ENCODE results near the gene CKAP5. TPM values are rescaled to one million over a fixed set of nuclear protein-coding genes. Genes with fewer than 3 reads are reported as not detected.

CKAP5 gene
- total RNA-seq, 3 donors from 2014 or later (not counting 1 experiment from before 2014, with no cell fraction given) = 39.1 to 63.7 (median 46.3) TPM

DNA sequence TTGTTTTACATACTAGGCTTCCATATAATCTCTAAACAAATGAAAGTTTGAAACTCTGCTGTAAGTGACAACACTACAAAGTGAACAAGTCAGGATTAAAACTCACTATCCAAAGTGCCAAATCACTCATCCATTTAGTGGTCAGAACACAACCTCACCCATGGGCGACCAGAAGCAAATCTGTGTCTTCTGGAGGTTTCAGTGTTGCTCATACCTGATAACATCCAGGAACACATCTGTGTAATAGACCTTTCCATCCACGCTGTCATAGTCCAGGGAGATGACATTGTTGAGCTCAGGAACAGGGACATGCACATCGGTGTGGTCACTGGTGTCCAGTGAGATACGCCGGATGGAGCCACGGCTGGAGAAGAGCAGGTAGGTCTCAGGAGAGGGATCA is 28.5 kb upstream of the CKAP5 start:
- H3K4me3 Mint-ChIP-seq = no peak overlapping the region
- no peak for TF ChIP-seq CTCF (IDR thresholded peaks at IDR 0.05)
- H3K4me1 Mint-ChIP-seq = no peaks in the 10 kb centered on the region
- H3K9me3 ChIP-seq (ENCODE audit: control insufficient read depth, insufficient read depth, low read length) = no peaks in the 10 kb centered on the region
- WGBS (ENCODE audit: insufficient coverage) = 86% methylated on average over 6 of the region's 6 CpGs
- DNase-seq (no peak), ATAC-seq (no peak)
- no peak overlapping the region for H3K4me3 ChIP-seq (ENCODE audit: low read length)
- H3K27ac Mint-ChIP-seq = no peak overlapping the region
- no peaks in the 10 kb centered on the region for H3K36me3 ChIP-seq (ENCODE audit: control insufficient read depth, insufficient read depth, low read length)
- intact Hi-C loops (cut with micrococcal nuclease) = no loop called here
- H3K4me1 ChIP-seq (ENCODE audit: control insufficient read depth, insufficient read depth, low read length) = no peaks in the 10 kb centered on the region
- no peaks in the 10 kb centered on the region for H3K27me3 ChIP-seq (ENCODE audit: control insufficient read depth, insufficient read depth, low read length)
- peaks cover 7 to 9% of the 10 kb centered on the region in 2 donors for H3K27me3 Mint-ChIP-seq (ENCODE audit: low read depth in 2 of 2)
- no peaks in the 10 kb centered on the region for H3K9me3 Mint-ChIP-seq
- no peaks in the 10 kb centered on the region for H3K36me3 Mint-ChIP-seq
- no peak overlapping the region for H3K27ac ChIP-seq (ENCODE audit: low read length)

- no peaks in the 10 kb centered on the region for H3K27me3 ChIP-seq (ENCODE audit: control insufficient read depth, insufficient read depth, low read length)
- no peaks in the 10 kb centered on the region for H3K36me3 ChIP-seq (ENCODE audit: control insufficient read depth, insufficient read depth, low read length)
- no peak for ATAC-seq
- H3K4me3 ChIP-seq (ENCODE audit: low read length) = no peak overlapping the region
- Mint-ChIP-seq H3K4me1 (no peaks in the 10 kb centered on the region), H3K27me3 (ENCODE audit: low read depth in 2 of 2) (peaks cover 13% of the 10 kb centered on the region in 2 donors), H3K9me3 (no peaks in the 10 kb centered on the region), H3K4me3 (no peak overlapping the region), H3K27ac (no peak overlapping the region), H3K36me3 (no peaks in the 10 kb centered on the region)
- WGBS (ENCODE audit: insufficient coverage) = 91% methylated on average over 6 of the region's 6 CpGs
- intact Hi-C loops (cut with micrococcal nuclease) = no loop called here
- H3K27ac ChIP-seq (ENCODE audit: low read length) = no peak overlapping the region
- no peak for DNase-seq
- H3K9me3 ChIP-seq (ENCODE audit: control insufficient read depth, insufficient read depth, low read length) = no peaks in the 10 kb centered on the region
- no peak for TF ChIP-seq CTCF (IDR thresholded peaks at IDR 0.05)
- no peaks in the 10 kb centered on the region for H3K4me1 ChIP-seq (ENCODE audit: control insufficient read depth, insufficient read depth, low read length)
Measured at GRCh38 chr11:46868912-46869311, 22.8 kb upstream of the CKAP5 start.

- Histone ChIP-seq H3K4me3 (ENCODE audit: low read length) (no peak overlapping the region), H3K36me3 (ENCODE audit: control insufficient read depth, insufficient read depth, low read length) (no peaks in the 10 kb centered on the region), H3K27me3 (ENCODE audit: control insufficient read depth, insufficient read depth, low read length) (no peaks in the 10 kb centered on the region), H3K9me3 (ENCODE audit: control insufficient read depth, insufficient read depth, low read length) (no peaks in the 10 kb centered on the region), H3K4me1 (ENCODE audit: control insufficient read depth, insufficient read depth, low read length) (no peaks in the 10 kb centered on the region), H3K27ac (ENCODE audit: low read length) (no peak overlapping the region)
- H3K4me3 Mint-ChIP-seq = no peak overlapping the region
- DNase-seq (no peak), ATAC-seq (no peak)
- H3K27ac Mint-ChIP-seq = no peak overlapping the region
- H3K27me3 Mint-ChIP-seq (ENCODE audit: low read depth in 2 of 2) = peaks cover 6 to 13% of the 10 kb centered on the region in 2 donors
- no peaks in the 10 kb centered on the region for H3K4me1 Mint-ChIP-seq
- no peaks in the 10 kb centered on the region for H3K36me3 Mint-ChIP-seq
- intact Hi-C loops (cut with micrococcal nuclease) = no loop called here
- no peak for TF ChIP-seq CTCF (IDR thresholded peaks at IDR 0.05)
- 81% methylated on average over 2 of the region's 2 CpGs for whole genome bisulfite sequencing (ENCODE audit: insufficient coverage)
- no peaks in the 10 kb centered on the region for H3K9me3 Mint-ChIP-seq
Measured at GRCh38 chr11:46865340-46865739, 19.3 kb upstream of the CKAP5 start.

DNA sequence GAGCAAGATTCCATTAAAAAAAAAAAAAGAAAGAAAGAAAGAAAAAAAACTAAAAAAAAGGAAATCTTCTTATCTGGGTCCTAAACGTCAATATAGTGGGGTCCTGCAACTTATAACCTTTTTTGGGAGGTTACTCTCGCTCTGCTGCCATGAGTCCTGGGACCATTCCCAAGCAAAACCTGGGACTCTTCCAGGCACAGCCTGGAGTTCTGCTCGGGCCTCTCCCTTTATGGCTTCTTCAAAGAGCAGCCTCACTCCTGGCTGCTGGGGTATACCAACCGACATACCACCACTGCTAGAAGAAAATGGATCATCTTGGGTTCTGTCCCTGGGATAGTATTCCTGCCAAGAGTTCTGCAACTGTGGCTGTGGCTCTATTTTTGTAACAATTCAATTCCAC is 14.1 kb upstream of the CKAP5 start:
- ATAC-seq = no peak
- TF ChIP-seq CTCF (IDR thresholded peaks at IDR 0.05) = no peak
- no peaks in the 10 kb centered on the region for H3K36me3 Mint-ChIP-seq
- no peak overlapping the region for H3K27ac ChIP-seq (ENCODE audit: low read length)
- no peak overlapping the region for H3K4me3 ChIP-seq (ENCODE audit: low read length)
- intact Hi-C loops (cut with micrococcal nuclease) = no loop called here
- no peaks in the 10 kb centered on the region for H3K9me3 ChIP-seq (ENCODE audit: control insufficient read depth, insufficient read depth, low read length)
- H3K4me1 Mint-ChIP-seq = no peaks in the 10 kb centered on the region
- peaks cover 4% of the 10 kb centered on the region for H3K4me1 ChIP-seq (ENCODE audit: control insufficient read depth, insufficient read depth, low read length)
- no peak overlapping the region for H3K27ac Mint-ChIP-seq
- H3K27me3 Mint-ChIP-seq (ENCODE audit: low read depth in 2 of 2) = peaks cover 2 to 13% of the 10 kb centered on the region in 2 donors
- 88% methylated on average over 4 of the region's 4 CpGs for WGBS (ENCODE audit: insufficient coverage)
- H3K36me3 ChIP-seq (ENCODE audit: control insufficient read depth, insufficient read depth, low read length) = no peaks in the 10 kb centered on the region
- no peaks in the 10 kb centered on the region for H3K9me3 Mint-ChIP-seq
- H3K4me3 Mint-ChIP-seq = no peak overlapping the region
- DNase-seq = no peak
- no peaks in the 10 kb centered on the region for H3K27me3 ChIP-seq (ENCODE audit: control insufficient read depth, insufficient read depth, low read length)

All from natural killer cell (primary cell).